OCI-LY1 (cell line): ENCODE data around the gene ZFHX3.

Experiments
- H2AFZ ChIP-seq: fragments of 200-600 bp; sonication (generic), shearing (Covaris generic); 2 replicates; pipeline ENCODE4 v1.6.0; 2014; ENCODE audit warnings: antibody characterized with exemption, mild to moderate bottlenecking, low read length
- H3F3A ChIP-seq: fragments of 200-600 bp; sonication (generic), shearing (Covaris generic); 2 replicates; pipeline ENCODE4 v1.6.0; 2014; ENCODE audit warnings: mild to moderate bottlenecking, antibody characterized with exemption, low read length, moderate library complexity; ENCODE audit not compliant: insufficient read depth
- H3K27ac ChIP-seq: fragments of 200-600 bp; sonication (generic); 2 replicates; pipeline ENCODE4 v1.5.1; 2014; ENCODE audit warnings: low read length, mixed run types, mild to moderate bottlenecking, low read depth; ENCODE audit not compliant: poor library complexity, severe bottlenecking
- H3K27me3 ChIP-seq: fragments of 200-600 bp; sonication (generic); 2 replicates; pipeline ENCODE4 v1.6.0; 2014; ENCODE audit warnings: antibody characterized with exemption, mild to moderate bottlenecking, low read length, moderate library complexity; ENCODE audit not compliant: insufficient read depth
- H3K36me3 ChIP-seq: fragments of 200-600 bp; sonication (generic); 2 replicates; pipeline ENCODE4 v1.6.1; 2014; ENCODE audit warnings: mild to moderate bottlenecking, antibody characterized with exemption, low read length, moderate library complexity, mixed read lengths; ENCODE audit not compliant: insufficient read depth
- H3K4me1 ChIP-seq: fragments of 200-600 bp; sonication (generic); 2 replicates; pipeline ENCODE4 v1.5.1; 2014; ENCODE audit warnings: mild to moderate bottlenecking, low read length, moderate library complexity; ENCODE audit not compliant: insufficient read depth, severe bottlenecking
- H3K4me2 ChIP-seq: fragments of 200-600 bp; sonication (generic), shearing (Covaris generic); 2 replicates; pipeline ENCODE4 v1.6.1; 2014; ENCODE audit warnings: low read length
- H3K4me3 ChIP-seq: fragments of 200-600 bp; sonication (generic); 2 replicates; pipeline ENCODE4 v1.5.1; 2014; ENCODE audit warnings: low read length, low read depth, mild to moderate bottlenecking, mixed read lengths; ENCODE audit not compliant: poor library complexity, severe bottlenecking
- H3K79me2 ChIP-seq: fragments of 200-600 bp; shearing (Covaris generic); 2 replicates; pipeline ENCODE4 v1.6.1; 2016; ENCODE audit warnings: mixed run types, low read length, mixed read lengths; ENCODE audit not compliant: insufficient read depth
- H3K9ac ChIP-seq: fragments of 200-600 bp; sonication (generic), shearing (Covaris generic); 2 replicates; pipeline ENCODE4 v1.6.1; 2014; ENCODE audit warnings: mild to moderate bottlenecking, low read length, mixed read lengths
- H3K9me2 ChIP-seq: fragments of 200-600 bp; sonication (generic), shearing (Covaris generic); 2 replicates; pipeline ENCODE4 v1.6.1; 2014; ENCODE audit warnings: low read depth, mild to moderate bottlenecking, low read length, mixed read lengths
- H3K9me3 ChIP-seq: fragments of 200-600 bp; shearing (Covaris generic); 2 replicates; pipeline ENCODE4 v1.6.1; 2014; ENCODE audit warnings: low read length, mixed read lengths
- H4K20me1 ChIP-seq: fragments of 200-600 bp; sonication (generic), shearing (Covaris generic); 2 replicates; pipeline ENCODE4 v1.6.0; 2016; ENCODE audit warnings: mild to moderate bottlenecking, low read length; ENCODE audit not compliant: insufficient read depth
- EZH2 ChIP-seq: fragments of 200-600 bp; sonication (generic), shearing (Covaris generic); IDR thresholded peaks from 2 replicates; pipeline ENCODE4 v1.8.0; 2017; ENCODE audit warnings: borderline replicate concordance, mixed run types, mild to moderate bottlenecking, antibody characterized with exemption, low read length, moderate library complexity, mixed read lengths
- TF ChIP-seq, protein P1 (sequence below): fragments of 200-600 bp; sonication (generic), shearing (Covaris generic); IDR thresholded peaks from 2 replicates; pipeline ENCODE4 v1.5.1; 2017; ENCODE audit warnings: mild to moderate bottlenecking, antibody characterized with exemption, low read length, moderate library complexity, mixed read lengths

The ZFHX3 gene

DNA sequence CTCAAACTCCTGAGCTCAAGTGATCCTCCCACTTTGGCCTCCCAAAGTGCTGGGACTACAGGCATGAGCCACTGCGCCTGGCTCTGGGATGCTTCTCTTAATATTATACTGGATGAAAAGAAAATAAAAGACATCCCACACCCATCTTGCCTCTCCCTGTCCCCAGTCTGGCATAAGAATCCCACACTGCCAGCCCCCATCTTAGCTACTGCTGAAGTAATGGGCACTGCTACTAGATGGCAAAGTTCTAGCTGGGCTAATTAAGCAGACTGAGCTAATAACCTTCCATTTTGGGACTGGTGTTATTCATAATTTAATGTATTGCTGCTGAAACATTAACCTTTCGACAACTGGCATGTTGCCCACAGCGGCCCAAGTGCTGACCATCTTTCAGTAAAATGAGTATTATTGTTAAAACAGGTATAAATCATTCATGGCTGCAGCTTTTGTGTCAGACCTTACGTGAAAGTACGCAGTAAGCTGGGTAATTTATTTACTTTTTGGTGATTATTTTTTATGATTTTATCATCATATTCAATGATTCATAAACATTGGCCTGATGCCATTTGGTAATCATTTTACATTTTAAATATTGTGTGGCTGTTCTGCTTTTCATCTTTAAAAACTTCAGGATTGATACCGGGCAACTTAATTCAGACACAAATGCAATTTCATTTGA lies 47.4 kb upstream of the ZFHX3 start:
- Histone ChIP-seq H3K79me2 (no peaks in the 10 kb centered on the region), H3K36me3 (no peaks in the 10 kb centered on the region), H3K9ac (no peak overlapping the region), H3K4me2 (no peak overlapping the region), H3K9me2 (no peaks in the 10 kb centered on the region), H3F3A (no peaks in the 10 kb centered on the region), H3K9me3 (no peaks in the 10 kb centered on the region), H3K27me3 (no peaks in the 10 kb centered on the region), H3K27ac (no peak overlapping the region), H4K20me1 (no peaks in the 10 kb centered on the region), H2AFZ (no peak overlapping the region), H3K4me3 (no peak overlapping the region), H3K4me1 (no peaks in the 10 kb centered on the region)
- TF ChIP-seq, protein P1, sequence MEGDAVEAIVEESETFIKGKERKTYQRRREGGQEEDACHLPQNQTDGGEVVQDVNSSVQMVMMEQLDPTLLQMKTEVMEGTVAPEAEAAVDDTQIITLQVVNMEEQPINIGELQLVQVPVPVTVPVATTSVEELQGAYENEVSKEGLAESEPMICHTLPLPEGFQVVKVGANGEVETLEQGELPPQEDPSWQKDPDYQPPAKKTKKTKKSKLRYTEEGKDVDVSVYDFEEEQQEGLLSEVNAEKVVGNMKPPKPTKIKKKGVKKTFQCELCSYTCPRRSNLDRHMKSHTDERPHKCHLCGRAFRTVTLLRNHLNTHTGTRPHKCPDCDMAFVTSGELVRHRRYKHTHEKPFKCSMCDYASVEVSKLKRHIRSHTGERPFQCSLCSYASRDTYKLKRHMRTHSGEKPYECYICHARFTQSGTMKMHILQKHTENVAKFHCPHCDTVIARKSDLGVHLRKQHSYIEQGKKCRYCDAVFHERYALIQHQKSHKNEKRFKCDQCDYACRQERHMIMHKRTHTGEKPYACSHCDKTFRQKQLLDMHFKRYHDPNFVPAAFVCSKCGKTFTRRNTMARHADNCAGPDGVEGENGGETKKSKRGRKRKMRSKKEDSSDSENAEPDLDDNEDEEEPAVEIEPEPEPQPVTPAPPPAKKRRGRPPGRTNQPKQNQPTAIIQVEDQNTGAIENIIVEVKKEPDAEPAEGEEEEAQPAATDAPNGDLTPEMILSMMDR = no peak
- no peak for TF ChIP-seq EZH2

- Histone ChIP-seq H3K9me2 (no peaks in the 10 kb centered on the region), H3K27ac (no peak overlapping the region), H3K4me2 (no peak overlapping the region), H3K9me3 (no peaks in the 10 kb centered on the region), H3K4me3 (no peak overlapping the region), H3K79me2 (no peaks in the 10 kb centered on the region), H3K9ac (no peak overlapping the region), H3K4me1 (no peaks in the 10 kb centered on the region), H3K27me3 (no peaks in the 10 kb centered on the region), H3K36me3 (no peaks in the 10 kb centered on the region), H2AFZ (no peak overlapping the region), H4K20me1 (no peaks in the 10 kb centered on the region), H3F3A (no peaks in the 10 kb centered on the region)
- TF ChIP-seq EZH2 = no peak
These were observed 46.4 kb upstream of the ZFHX3 start for GRCh38 chr16:73094371-73094770.

GRCh38 chr16:73093146-73094144 lies 45.5 kb upstream of the ZFHX3 start:
- Histone ChIP-seq H3K4me3 (no peak overlapping the region), H3F3A (no peaks in the 10 kb centered on the region)

More at GRCh38 chr16:73093146-73094144, 45.5 kb upstream of the ZFHX3 start:
- no peaks in the 10 kb centered on the region for H3K9me3 ChIP-seq
- H4K20me1 ChIP-seq = no peaks in the 10 kb centered on the region
- H3K9me2 ChIP-seq = no peaks in the 10 kb centered on the region
- H3K4me2 ChIP-seq = no peak overlapping the region
- no peak overlapping the region for H3K9ac ChIP-seq
- no peak overlapping the region for H2AFZ ChIP-seq
- no peaks in the 10 kb centered on the region for H3K27me3 ChIP-seq
- no peaks in the 10 kb centered on the region for H3K4me1 ChIP-seq
- H3K36me3 ChIP-seq = no peaks in the 10 kb centered on the region
- TF ChIP-seq EZH2 = no peak
- TF ChIP-seq, protein P1 = no peak
- no peak overlapping the region for H3K27ac ChIP-seq
- H3K79me2 ChIP-seq = no peaks in the 10 kb centered on the region
